GM23248 (cell line): ENCODE measurements around the gene DOP1B. TPM values are rescaled to one million over a fixed set of nuclear protein-coding genes. Genes with fewer than 3 reads are reported as not detected.

ENCODE experiments used
- DNase-seq: peaks from one replicate; pipeline ENCODE4 v3.0.0-alpha.2; 2015
- H2AFZ ChIP-seq: fragments of 200-600 bp; sonication (generic); 2 replicates; pipeline ENCODE4 v1.6.1; 2016; ENCODE audit warnings: antibody characterized with exemption
- H3F3A ChIP-seq: fragments of 200-600 bp; sonication (generic); 2 replicates; pipeline ENCODE4 v1.6.1; 2016; ENCODE audit warnings: mild to moderate bottlenecking, antibody characterized with exemption, mixed run types; ENCODE audit not compliant: insufficient read depth
- H3K27ac ChIP-seq: fragments of 200-600 bp; sonication (generic); 2 replicates; pipeline ENCODE4 v1.5.1; 2016; ENCODE audit warnings: mild to moderate bottlenecking
- H3K27me3 ChIP-seq: fragments of 200-600 bp; sonication (generic); replicated peaks from 2 replicates; pipeline ENCODE4 v1.6.1; 2016; ENCODE audit warnings: mild to moderate bottlenecking; ENCODE audit not compliant: insufficient read depth
- H3K36me3 ChIP-seq: fragments of 200-600 bp; sonication (generic); 2 replicates; pipeline ENCODE4 v1.6.1; 2016; ENCODE audit warnings: low read depth, mild to moderate bottlenecking
- H3K4me1 ChIP-seq: fragments of 200-600 bp; sonication (generic); 2 replicates; pipeline ENCODE4 v1.6.1; 2016; ENCODE audit warnings: mild to moderate bottlenecking; ENCODE audit not compliant: insufficient read depth
- H3K4me2 ChIP-seq: fragments of 200-600 bp; sonication (generic); one replicate; pipeline ENCODE4 v1.6.1; 2016; ENCODE audit warnings: mild to moderate bottlenecking; ENCODE audit not compliant: unreplicated experiment
- H3K4me3 ChIP-seq: fragments of 200-600 bp; sonication (generic); 2 replicates; pipeline ENCODE4 v1.5.1; 2016; ENCODE audit warnings: mild to moderate bottlenecking
- H3K79me2 ChIP-seq: fragments of 200-600 bp; sonication (generic); 2 replicates; pipeline ENCODE4 v1.6.1; 2016; ENCODE audit warnings: mild to moderate bottlenecking; ENCODE audit not compliant: insufficient read depth
- H3K9ac ChIP-seq: fragments of 200-600 bp; sonication (generic); 2 replicates; pipeline ENCODE4 v1.6.1; 2016; ENCODE audit warnings: mild to moderate bottlenecking
- H3K9me2 ChIP-seq: fragments of 200-600 bp; sonication (generic); 2 replicates; pipeline ENCODE4 v1.6.1; 2016; ENCODE audit warnings: mixed run types, mild to moderate bottlenecking, moderate library complexity; ENCODE audit not compliant: insufficient read depth
- H3K9me3 ChIP-seq: fragments of 200-600 bp; sonication (generic); one replicate; pipeline ENCODE4 v1.6.1; 2017; ENCODE audit warnings: low read depth
- H4K20me1 ChIP-seq: fragments of 200-600 bp; sonication (generic); 2 replicates; pipeline ENCODE4 v1.6.0; 2016; ENCODE audit not compliant: insufficient read depth
- EZH2 ChIP-seq: fragments of 200-600 bp; sonication (generic); IDR thresholded peaks from 2 replicates; pipeline ENCODE4 v1.6.1; 2018; ENCODE audit warnings: antibody characterized with exemption, mild to moderate bottlenecking; ENCODE audit not compliant: insufficient read depth, poor library complexity, severe bottlenecking
- EZH2phosphoT487 ChIP-seq: fragments of 200-600 bp; sonication (generic); IDR thresholded peaks from 2 replicates; pipeline ENCODE4 v1.6.1; 2018; ENCODE audit warnings: antibody characterized with exemption, moderate library complexity, mild to moderate bottlenecking, low read depth; ENCODE audit not compliant: insufficient read depth
- WGBS, 2 experiments: methylation state at CpG; one replicate each; pipeline ENCODE4 v1.1.6; 2015 to 2017; ENCODE audit warnings: low lambda C conversion rate in 2 of 2, low coverage in 1 of 2; ENCODE audit errors: missing lambda C conversion rate in 2 of 2; 5-methylcytosine and 5-hydroxymethylcytosine counted together
- in situ Hi-C: fragments of 300-500 bp; cut with MboI; formaldehyde crosslinking; loops from 2 replicates; pipeline ENCODE4 v1.15.0; 2020
- polyA plus RNA-seq: library from polyadenylated mRNA; unstranded; fragments of >200 nt; fragmentation: Nextera tagmentation; extraction: Ambion mirVana; gene quantifications from 2 replicates; pipeline ENCODE4 v1.2.1, GENCODE V29; 2016
- total RNA-seq: library from RNA; depleted of rRNA; stranded (reverse); fragments of >200 nt; shearing (Covaris generic); gene quantifications from 2 replicates; pipeline ENCODE4 v1.2.3, GENCODE V29; 2014

DOP1B gene
- total and polyA plus RNA-seq, 2 experiments from 2014 or later = 5.4 to 12.3 TPM

- no peaks in the 10 kb centered on the region for H3K4me1 ChIP-seq
- no peak overlapping the region for H3K27ac ChIP-seq
- no peak overlapping the region for H3K9ac ChIP-seq
- H3K4me3 ChIP-seq = no peak overlapping the region
- no peaks in the 10 kb centered on the region for H3K9me2 ChIP-seq
- WGBS, 2 experiments = 91 to 96% methylated on average over 2 of the region's 2 CpGs
- no peaks in the 10 kb centered on the region for H3K36me3 ChIP-seq
- in situ Hi-C loops = no loop called here
- no peaks in the 10 kb centered on the region for H3K79me2 ChIP-seq
- no peak overlapping the region for H3K4me2 ChIP-seq
- no peak for TF ChIP-seq EZH2
- TF ChIP-seq EZH2phosphoT487 = no peak
- no peaks in the 10 kb centered on the region for H3F3A ChIP-seq
- DNase-seq = no peak
- H4K20me1 ChIP-seq = no peaks in the 10 kb centered on the region
- H2AFZ ChIP-seq = no peak overlapping the region
- H3K27me3 ChIP-seq = no peaks in the 10 kb centered on the region
- H3K9me3 ChIP-seq = no peaks in the 10 kb centered on the region
Observed at GRCh38 chr21:36178349-36178748, 21.7 kb downstream of the DOP1B start.

- no peaks in the 10 kb centered on the region for H3K79me2 ChIP-seq
- H4K20me1 ChIP-seq = no peaks in the 10 kb centered on the region
- TF ChIP-seq EZH2 = no peak
- no peak for TF ChIP-seq EZH2phosphoT487
- no peaks in the 10 kb centered on the region for H3K9me2 ChIP-seq
- H3K4me1 ChIP-seq = no peaks in the 10 kb centered on the region
- H3K27ac ChIP-seq = no peak overlapping the region
- in situ Hi-C loops = no loop called here
- H3K36me3 ChIP-seq = no peaks in the 10 kb centered on the region
- no peak overlapping the region for H2AFZ ChIP-seq
- no peak for DNase-seq
- H3K9me3 ChIP-seq = no peaks in the 10 kb centered on the region
- no peaks in the 10 kb centered on the region for H3K27me3 ChIP-seq
- no peak overlapping the region for H3K4me2 ChIP-seq
- no peak overlapping the region for H3K9ac ChIP-seq
- no peak overlapping the region for H3K4me3 ChIP-seq
- no peaks in the 10 kb centered on the region for H3F3A ChIP-seq
Observed at GRCh38 chr21:36179145-36179544, 22.5 kb downstream of the DOP1B start.

- Histone ChIP-seq H3K9me2 (no peaks in the 10 kb centered on the region), H3K9ac (no peak overlapping the region), H3K4me1 (no peaks in the 10 kb centered on the region), H3K36me3 (no peaks in the 10 kb centered on the region), H2AFZ (no peak overlapping the region), H3F3A (no peaks in the 10 kb centered on the region), H3K79me2 (no peaks in the 10 kb centered on the region), H3K4me3 (no peak overlapping the region), H4K20me1 (no peaks in the 10 kb centered on the region), H3K27ac (no peak overlapping the region), H3K9me3 (no peaks in the 10 kb centered on the region), H3K4me2 (no peak overlapping the region), H3K27me3 (no peaks in the 10 kb centered on the region)
- DNase-seq = no peak
- in situ Hi-C loops = no loop called here
- WGBS, 2 experiments = 83 to 87% methylated on average over 4 to 5 of the region's 5 CpGs
- TF ChIP-seq EZH2phosphoT487 (no peak), EZH2 (no peak)
Observed at GRCh38 chr21:36180963-36181362, 24.3 kb downstream of the DOP1B start.

- H3K79me2 ChIP-seq = no peaks in the 10 kb centered on the region
- DNase-seq = peak; percentile 5
- H3K4me3 ChIP-seq = no peak overlapping the region
- no peaks in the 10 kb centered on the region for H3K9me2 ChIP-seq
- no peaks in the 10 kb centered on the region for H3K36me3 ChIP-seq
- H3K4me1 ChIP-seq = no peaks in the 10 kb centered on the region
- H2AFZ ChIP-seq = no peak overlapping the region
- H3K27ac ChIP-seq = no peak overlapping the region
- TF ChIP-seq EZH2 = no peak
- TF ChIP-seq EZH2phosphoT487 = no peak
- no peaks in the 10 kb centered on the region for H3K27me3 ChIP-seq
- no peaks in the 10 kb centered on the region for H4K20me1 ChIP-seq
- no peak overlapping the region for H3K4me2 ChIP-seq
- in situ Hi-C loops = no loop called here
- no peaks in the 10 kb centered on the region for H3K9me3 ChIP-seq
- no peaks in the 10 kb centered on the region for H3F3A ChIP-seq
- no peak overlapping the region for H3K9ac ChIP-seq
- WGBS, 2 experiments = 87 to 89% methylated on average over 11 of the region's 11 CpGs
Observed at GRCh38 chr21:36183144-36183795, 26.6 kb downstream of the DOP1B start.

GRCh38 chr21:36184545-36184944 is 27.9 kb downstream of the DOP1B start:
- Histone ChIP-seq H3K9me2 (no peaks in the 10 kb centered on the region), H3K9me3 (no peaks in the 10 kb centered on the region), H3K4me2 (no peak overlapping the region), H3F3A (no peaks in the 10 kb centered on the region), H3K27me3 (no peaks in the 10 kb centered on the region), H3K4me3 (no peak overlapping the region), H2AFZ (no peak overlapping the region), H3K79me2 (no peaks in the 10 kb centered on the region), H3K36me3 (no peaks in the 10 kb centered on the region), H3K27ac (no peak overlapping the region), H4K20me1 (no peaks in the 10 kb centered on the region), H3K4me1 (no peaks in the 10 kb centered on the region), H3K9ac (no peak overlapping the region)
- in situ Hi-C loops = no loop called here
- WGBS, 2 experiments = 92 to 95% methylated on average over 16 of the region's 16 CpGs
- no peak for TF ChIP-seq EZH2phosphoT487
- TF ChIP-seq EZH2 = no peak
- no peak for DNase-seq
